Stimulated activated CD8-positive, alpha-beta memory T cell treated with anti-CD3 and anti-CD28 coated beads, Interleukin-15, amount 100 ng/mL, for 1 hour (primary cell): ENCODE measurements around the gene ACTN3.
"Not testable (repeated sequence)": the region's sequence is repeated elsewhere in the genome, so short reads cannot be mapped to it uniquely, and the experiment has no call there.

ENCODE experiments used
- DNase-seq: peaks from one replicate; pipeline ENCODE4 v3.0.0-alpha.2; 2020; ENCODE audit warnings: low read depth

ACTN3 gene

DNA sequence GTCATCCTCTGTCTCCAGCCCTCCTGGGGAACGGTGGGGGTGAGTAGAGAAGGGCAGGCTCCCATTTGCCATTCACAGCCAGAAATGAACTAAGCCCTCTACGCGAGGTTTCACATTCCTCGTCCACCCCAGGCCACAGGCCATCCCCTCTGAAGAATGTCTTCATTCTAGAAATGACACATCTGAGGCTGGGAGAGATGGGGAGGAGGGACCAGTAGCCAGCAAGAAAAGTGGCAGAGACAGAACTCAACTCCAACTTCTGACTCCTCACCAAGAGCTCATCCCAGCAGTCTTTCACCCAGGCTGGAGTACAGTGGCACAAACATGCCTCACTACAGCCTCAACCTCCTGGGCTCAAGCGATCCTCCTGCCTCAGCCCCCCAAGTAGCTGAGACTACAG is 18.3 kb downstream of the ACTN3 start:
- no peak for DNase-seq

DNA sequence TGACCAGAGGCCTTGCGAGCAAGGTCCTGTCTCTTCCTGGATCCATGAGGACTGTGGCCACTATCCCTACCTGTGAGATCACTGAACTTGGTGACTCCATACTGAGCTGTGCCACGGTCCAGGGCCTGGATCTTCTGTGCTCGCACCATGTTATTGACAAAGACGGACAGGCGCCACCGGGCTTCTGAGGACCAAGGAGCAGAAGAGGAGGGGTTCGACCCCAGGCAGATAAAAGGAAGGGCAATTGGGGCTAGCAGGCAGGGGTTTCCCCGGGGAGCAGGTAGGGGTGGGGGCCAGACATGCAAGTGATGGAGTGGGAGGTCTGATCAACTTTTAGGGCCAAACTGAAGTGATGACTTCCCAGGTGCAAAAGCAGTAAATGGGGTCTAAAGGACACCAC is 19.5 kb downstream of the ACTN3 start:
- DNase-seq, result no peak

DNA sequence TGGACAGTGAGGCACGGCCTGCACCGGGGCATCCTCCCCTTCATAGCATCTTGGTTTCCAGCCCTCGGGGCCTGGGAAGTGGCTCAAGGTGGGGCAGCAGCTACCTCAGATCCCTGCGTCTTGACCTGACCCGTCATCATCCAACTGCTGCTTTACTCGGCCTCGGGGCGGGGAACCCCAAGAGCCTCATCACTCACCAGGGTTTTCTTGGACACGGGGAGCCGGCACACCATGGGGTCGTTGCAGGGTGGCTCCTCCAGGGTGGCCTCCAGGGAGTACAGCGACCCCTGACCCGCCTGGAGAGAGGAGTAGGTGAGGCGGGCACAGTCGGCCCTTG is 21.1 kb downstream of the ACTN3 start:
- no peak for DNase-seq

DNA sequence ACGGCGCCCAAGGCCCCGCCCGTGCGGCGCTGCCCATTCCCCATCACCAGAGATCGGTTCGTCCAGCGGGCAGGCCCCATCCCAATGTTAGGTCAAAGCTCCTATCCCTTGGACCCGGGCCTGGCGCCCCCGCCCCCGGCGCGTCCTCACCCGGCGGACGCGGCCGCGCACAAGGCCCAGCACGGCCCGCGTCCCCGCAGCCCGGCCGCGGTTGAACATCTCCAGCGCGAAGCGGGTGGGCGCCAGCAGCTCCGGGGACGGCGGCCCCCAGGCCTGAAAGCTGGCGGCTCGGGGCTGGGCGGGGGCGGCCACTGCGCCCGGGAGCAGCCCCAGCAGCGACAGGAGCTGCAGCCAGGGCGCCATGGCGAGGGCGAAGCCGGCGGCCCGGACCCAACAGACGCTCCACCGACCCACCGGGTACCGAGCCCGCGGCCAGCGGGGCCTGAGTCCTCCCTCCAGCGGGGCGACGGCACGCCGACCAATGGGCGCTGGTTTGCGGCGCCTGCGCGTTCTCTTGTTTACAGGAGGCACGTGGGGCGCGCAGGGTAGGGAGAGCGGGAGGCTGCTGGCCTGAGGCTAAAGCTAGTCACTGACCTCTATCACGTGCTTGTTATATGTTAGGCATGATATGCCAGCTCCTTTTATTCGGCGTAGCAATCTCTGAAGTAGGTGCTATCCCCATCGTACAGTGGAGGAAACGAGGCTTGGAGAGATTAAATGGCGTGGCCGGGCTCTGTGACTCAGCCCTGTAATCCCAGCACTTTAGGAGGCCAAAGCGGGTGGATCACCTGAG is 21.6 kb downstream of the ACTN3 start, which contains the start of gene CTSF:
Gene CTSF, minus strand, starts transcription at position 483 of the 793 bp plus-strand sequence. Its CDS starts 120 bp downstream, at position 363.
- peak; percentile 40 for DNase-seq

DNA sequence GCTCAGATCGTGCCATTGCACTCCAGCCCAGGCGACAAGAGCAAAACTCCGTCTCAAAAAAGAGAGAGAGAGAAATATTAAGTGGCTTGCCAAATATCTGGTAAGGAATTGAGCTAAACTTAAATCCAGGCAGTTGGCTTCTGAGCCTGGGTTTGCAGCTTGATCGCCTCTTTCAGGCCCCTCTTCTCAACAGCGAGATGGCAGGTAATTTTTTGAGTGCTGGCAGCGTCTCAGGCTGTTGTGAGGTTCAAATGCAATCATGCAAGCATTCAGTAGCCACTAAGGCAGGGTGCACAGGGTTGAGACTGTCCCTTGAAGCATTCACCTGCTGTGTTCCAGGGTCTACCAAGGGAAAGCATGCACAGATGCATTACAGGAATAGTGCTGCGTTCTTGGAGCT is 22.4 kb downstream of the ACTN3 start:
- DNase-seq, result no peak

DNA sequence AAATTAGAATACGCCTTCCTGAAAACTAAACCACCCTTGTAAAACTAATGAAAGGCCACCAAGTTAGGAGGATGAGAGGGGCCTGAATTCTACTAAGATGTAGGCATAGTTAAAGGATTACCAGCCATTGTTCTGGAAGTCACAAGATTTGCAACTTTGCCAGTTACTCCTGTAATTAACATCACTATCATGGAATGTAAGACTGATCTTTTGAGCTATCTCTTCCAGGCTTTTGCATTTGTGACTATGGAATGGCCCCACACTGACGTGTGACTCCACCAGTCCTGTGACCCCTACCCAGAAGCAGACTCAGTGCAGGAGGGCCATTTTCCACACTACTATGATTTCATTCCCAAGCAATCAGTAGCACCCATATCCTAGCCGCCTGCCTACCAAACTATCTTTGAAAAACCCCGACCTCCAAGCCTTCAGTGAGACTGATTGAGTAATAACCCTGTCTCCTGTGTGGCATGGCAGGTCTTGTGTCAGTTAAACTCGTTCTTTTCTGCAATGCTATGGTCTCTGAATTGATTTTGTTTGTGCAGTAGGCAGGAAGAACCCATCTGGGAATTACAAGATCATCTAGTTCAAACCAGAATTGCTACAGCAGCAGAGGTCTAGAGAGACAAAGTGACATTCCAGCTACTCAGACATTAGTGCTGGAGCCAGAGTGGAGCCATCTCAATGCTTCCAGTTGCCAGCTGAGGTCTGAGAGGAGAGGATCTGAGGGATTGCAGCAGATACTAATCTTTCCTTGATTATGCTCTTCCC is 23.6 kb downstream of the ACTN3 start:
- DNase-seq, result no peak

DNA sequence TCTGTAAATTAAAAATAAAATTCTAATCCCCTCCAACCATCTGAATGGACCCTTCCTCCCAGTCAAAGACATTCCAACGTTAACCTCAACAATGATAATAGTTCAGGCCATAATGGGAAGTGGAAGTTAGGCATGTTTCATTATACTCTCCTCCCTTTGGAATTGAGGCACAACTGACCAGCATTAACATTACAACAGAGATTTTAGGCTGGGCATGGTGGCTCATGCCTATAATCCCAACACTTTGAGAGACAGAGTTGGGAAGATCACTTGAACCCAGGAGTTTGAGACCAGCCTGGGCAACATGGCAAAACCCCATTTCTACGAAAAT is 24.1 kb downstream of the ACTN3 start:
- no peak for DNase-seq

DNA sequence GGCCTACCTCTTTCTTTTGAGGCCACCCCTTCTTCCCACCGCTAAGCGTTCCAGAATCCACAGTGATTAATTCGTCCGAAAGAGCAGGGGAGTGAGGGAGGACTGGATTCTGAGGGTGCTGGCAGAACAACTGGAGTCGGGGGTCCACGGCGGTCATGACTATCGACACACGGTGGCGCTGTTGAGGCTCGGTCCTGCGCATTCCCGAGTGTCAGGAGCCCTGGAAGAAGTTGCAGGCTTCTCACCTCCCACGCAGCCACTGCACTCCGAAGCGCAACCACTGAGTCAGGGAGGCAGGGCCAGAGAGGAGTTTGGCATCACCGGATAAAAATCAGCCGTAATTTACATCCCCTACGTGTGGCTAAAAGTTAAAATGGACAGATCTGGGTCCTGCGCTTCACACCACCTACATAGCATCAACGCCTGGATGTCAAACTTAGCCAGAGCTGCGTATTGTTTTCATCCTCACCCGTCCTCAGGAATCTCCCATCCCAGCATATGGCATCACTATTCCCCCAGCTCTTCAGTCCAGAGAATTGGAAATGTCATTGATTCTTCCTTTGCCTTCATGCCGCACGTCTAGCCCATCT is 32.4 kb downstream of the ACTN3 start:
- DNase-seq, result peak; percentile 67

DNA sequence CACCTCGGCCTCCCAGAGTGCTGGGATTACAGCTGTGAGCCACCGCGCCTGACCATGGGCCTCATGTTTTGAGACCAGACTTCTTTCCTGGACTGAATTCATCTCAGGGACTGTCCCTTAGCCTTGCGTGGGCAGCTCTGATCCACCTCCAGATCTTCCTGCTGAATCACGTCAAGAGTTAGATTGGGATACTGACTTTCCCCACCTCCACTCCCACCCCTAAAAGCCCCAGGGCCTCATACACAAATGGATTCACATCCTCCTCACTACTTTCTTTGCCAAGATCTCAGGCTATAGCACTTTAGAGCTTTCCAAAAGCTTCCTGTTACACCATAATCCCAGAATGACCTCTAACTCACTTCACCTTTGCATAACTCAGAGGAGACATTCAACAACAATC is 34.1 kb downstream of the ACTN3 start:
- DNase-seq, result no peak

DNA sequence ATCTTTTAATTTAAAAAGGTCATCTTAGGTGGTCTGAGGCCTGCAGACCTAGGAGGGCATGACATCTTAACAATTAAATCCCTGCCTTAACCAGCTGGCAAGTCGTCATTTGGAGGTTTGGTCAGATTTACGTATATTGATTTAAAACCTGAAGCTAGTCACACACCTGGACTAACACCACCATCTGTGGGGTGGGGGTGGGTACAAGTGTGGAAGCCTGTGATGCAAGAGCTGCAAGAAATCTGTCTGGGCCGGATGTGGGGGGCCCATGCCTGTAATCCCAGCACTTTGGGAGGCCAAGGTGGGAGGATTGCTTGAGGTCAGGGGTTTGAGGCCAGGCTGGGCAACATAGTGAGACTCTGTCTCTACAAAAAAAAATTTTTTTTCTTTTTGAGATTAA is 34.6 kb downstream of the ACTN3 start:
- DNase-seq, result no peak

DNA sequence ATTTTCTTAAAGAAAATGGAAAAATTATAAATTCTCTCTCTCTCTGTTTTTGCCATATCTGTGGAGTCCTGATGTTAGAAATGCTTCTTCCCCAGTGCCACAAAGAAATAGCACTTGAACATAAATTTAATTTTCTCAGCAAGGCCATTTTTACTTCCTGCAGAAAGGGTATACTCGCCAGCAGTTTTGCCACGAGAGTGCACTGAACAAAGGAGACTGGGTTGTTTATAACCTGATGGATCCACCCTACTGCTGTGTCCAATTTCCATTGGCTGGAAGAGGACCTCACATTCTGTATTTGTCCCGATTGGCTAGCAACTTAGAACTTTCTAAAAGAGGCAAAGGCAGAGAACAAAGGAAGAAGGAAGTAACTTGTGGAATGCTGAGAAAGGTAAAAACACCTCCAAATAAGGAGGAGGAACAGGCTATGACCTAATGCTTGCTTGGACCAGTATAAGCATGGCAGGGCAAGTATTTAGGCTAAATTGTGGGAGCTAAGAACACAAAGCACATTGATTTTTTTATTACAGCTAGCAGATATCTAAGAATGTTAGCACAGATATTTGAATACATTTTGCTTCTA is 36.0 kb downstream of the ACTN3 start:
- DNase-seq, result not testable (repeated sequence)

DNA sequence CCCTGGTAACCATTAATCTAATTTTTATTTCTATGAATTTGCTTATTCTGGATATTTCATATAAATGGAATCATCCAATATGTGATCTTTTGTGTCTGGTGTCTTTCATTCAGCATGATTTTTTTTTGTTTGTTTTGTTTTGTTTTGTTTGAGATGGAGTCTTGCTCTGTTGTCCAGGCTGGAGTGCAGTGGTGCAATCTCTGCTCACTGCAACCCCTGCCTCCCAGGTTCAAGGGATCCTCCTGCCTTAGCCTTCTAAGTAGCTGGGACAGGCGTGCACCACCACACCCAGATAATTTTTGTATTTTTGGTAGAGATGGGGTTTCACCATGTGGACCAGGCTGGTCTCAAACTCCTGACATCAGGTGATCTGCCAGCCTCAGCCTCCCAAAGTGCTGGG is 38.7 kb downstream of the ACTN3 start:
- DNase-seq, result not testable (repeated sequence)

DNA sequence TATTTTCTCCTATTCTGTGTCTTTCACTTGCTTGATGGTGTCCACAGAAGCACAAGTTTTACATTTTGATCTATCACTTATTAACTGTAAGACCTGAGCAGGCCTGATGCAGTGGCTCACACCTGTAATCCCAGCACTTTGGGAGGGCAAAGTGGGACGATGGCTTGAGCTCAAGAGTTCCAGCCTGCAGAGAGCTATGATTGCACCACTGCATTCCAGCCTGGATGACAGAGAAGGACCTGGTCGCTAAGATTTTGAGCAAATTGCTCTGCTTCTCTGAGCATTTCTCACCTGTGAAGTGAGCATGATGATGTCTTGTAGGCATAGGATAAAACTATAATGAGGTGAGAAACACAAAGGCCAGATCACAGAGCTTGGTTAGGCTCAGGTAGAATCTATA is 39.4 kb downstream of the ACTN3 start:
- DNase-seq, result no peak

DNA sequence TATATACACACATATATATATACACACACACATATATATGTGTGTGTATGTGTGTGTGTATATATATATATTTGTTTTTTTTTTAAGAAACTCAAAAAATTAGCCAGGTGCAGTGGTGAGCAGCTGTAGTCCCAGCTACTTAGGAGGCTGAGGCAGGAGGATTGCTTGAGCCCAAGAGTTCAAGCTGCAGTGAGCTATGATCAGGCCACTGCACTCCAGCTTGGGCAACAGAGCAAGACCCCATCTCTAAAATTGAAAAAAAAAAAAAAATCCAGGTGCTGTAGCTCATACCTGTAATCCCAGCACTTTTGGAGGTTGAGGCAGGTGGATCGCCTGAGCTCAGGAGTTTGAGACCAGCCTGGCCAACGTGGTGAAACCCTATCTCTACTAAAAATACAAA is 42.6 kb downstream of the ACTN3 start:
- not testable (repeated sequence) for DNase-seq

DNA sequence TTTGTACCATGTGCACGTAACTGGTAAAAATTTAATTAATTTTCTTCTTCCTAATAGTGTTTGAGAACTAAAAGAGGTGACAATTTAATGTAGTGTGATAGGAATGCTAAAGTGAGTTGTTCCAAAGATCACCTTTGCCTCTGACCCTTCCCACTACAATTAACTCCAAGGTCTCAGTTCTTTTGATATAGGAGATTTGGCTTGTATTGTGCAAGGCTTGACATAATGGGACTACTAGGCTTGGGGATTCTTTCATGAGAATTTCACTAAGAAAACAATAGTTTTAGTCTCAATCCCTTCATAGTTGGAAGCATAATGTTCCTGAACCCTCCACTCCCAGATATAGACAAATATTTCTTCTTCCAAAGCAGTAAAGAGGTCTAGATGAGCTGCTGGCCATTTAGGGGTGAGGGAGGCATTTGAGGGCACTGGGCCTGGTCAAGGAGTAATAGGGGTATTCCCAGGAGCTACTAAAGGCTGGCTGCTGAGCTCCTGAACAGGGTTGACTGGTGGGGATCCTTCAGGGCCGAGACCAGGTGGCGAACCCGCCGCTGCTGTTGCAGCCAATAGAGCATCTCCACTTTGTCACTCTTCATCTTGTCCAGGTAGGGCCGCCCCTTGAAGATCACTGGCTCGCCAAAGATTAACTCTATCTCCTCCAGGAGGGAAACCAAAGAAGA is 43.4 kb downstream of the ACTN3 start:
- no peak for DNase-seq

DNA sequence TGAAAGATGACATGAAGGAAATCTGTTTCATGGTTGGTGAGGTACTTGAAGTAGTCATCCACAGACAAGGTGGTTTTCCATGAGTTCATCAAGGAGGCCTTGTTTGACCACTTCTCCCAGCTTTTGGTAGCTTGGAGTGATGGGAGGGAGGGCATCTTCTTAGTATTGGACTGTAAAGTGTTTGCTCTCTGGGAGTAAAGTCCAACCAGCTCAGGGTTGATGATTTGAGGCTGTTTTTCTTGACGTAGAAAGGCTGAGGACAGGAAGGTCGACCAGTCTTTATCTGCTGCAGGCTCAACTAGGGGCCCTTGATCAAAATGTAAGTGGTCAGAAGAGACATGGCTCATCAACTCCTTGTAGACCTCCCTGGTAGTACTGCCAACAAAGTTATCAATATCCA is 44.5 kb downstream of the ACTN3 start:
- DNase-seq, result no peak

DNA sequence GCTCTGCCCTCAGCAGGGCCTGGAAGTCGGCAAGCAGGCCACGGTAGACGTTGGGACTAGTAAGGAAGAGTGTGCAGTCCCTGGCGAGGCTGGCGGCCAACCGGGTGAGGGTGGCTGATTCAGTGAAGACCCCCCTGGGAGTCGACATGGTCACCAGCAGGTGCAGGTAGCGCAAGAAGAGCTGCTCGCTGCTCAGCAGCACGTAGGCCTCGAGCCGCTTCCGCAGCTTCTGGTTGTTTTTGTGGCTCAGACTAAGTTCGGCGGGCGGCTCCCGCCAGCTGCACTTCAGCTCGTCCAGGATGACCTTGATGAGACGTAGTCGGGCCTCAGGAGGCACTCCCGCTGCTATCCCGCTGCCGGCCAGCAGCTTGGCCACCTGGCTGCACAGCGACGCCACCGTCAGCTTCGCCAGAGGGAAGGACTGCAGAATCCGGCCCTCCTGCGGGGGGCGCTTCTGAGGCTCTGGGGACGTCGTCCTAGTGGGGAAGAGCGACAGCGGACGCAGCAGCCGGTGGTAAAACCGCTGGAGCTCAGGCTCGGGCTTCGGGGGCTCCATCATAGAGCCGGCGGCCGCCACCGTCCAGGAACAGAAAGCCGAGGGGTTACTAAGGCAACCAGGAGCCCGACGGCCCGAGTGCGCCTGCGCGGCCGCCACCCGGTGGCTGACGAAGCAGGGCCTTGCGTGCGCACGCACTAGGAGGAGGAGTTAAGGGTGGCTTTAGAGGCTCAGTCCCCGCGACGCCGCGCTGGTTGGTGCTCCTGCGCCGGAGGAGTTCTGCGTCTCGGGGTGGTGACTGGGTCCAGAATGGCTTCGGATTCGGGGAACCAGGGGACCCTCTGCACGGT is 46.0 kb downstream of the ACTN3 start, which contains the start of the genes CCDC87 and CCS:
Gene CCDC87, minus strand, starts transcription at position 607 of the 846 bp plus-strand sequence. Its CDS starts 48 bp downstream, at position 559.
Gene CCS, plus strand, starts transcription at position 729 of the 846 bp plus-strand sequence. Its CDS starts 77 bp downstream, at position 806.
- peak; percentile 99 for DNase-seq

DNA sequence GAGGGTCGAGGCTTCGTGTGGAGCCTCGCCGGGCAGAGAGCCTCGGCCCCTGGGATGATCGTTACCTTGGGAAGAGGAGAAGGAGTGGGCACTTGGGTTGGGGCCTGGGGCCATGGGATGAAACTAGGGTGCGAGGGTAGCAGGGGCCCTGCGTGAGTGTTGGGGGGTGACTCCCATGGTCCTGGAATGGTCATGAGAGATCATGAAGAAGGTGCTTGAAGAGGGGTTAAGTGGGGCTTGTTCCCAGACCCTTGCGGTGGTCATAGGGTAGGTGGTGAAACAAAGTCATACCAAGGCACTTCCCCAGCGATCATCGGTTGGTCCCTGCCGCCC is 46.6 kb downstream of the ACTN3 start:
- DNase-seq, result no peak

DNA sequence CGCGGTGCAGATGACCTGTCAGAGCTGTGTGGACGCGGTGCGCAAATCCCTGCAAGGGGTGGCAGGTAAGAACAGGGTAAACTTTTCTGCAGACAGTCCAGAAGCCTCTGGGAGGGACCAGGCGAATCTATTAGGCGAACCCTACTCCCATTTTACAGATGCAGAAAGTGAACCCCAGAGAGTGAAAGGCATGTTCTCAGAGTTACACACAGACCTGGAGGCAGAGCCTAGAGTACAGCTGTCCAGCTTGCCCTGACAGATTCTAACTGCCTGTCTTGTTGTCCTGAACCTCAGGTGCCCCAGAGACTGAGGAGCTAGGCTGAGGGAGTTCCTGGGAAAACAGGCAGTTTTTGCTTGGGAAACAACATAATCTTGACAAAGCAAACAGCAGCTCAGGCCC is 46.9 kb downstream of the ACTN3 start:
- DNase-seq, result no peak

DNA sequence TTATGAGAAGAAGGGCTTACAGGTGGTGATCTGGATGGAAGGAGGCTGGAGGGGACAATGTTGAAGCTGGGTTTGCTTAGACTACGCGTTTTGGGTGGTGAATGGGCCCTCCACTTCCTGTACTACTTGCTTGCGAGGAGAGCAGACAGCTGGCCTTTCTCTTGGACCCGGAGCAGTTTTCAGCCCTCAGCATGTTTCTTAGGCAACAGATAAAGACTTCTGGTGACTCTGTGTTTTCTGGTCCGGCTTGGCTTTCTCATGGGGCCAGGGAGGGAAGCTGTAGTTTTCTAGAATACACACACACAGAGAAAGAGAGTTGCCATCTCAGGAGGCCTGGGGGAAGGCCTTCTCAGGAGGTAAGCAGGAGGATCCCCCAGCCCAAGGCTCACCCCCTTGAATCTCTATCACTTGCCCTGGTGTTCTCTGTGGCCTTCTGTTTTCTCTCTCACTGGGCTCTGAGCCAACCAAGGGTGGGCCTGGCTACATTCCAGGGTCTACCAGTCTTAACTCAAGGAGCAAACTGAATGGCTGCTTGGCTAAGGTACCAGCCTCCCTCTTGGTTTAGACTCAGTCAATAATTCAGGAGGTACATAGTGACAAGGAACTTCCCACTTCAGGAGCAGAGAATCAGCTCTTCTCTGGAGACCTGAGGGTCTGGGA is 48.7 kb downstream of the ACTN3 start:
- no peak for DNase-seq

DNA sequence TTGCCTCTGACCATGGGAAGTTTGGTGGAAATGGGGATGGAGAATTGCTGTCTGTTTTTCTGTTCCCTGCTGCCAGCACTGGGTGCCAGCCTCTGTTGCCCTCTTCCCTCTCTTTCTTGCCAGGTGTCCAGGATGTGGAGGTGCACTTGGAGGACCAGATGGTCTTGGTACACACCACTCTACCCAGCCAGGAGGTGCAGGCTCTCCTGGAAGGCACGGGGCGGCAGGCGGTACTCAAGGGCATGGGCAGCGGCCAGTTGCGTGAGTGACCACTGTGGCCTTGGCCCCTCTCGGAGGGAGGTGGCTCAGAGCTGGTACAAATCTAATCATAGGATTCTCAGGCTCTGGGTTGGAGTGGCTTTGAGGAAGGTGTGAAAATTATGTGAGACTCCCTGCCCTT is 52.3 kb downstream of the ACTN3 start:
- DNase-seq, result no peak
